CD14-positive monocyte (primary cell): Measurements from ENCODE around the gene ATL1. TPM values are rescaled to one million over a fixed set of nuclear protein-coding genes. Genes with fewer than 3 reads are reported as not detected.

ENCODE experiments used
- DNase-seq, 3 donors: peaks; one replicate each; pipeline ENCODE4 v3.0.0-alpha.2; 2011 to 2022
- H2AFZ ChIP-seq: 2 replicates; pipeline ENCODE4 v1.6.0; 2012; ENCODE audit warnings: mild to moderate bottlenecking, low read depth, low read length, inconsistent platforms; ENCODE audit not compliant: insufficient read depth, poor library complexity, severe bottlenecking
- H3K27ac ChIP-seq, 2 donors: 1 replicate in 1 of 2; 2 replicates in 1 of 2; pipeline ENCODE4 v1.5.1; 2012 to 2013; ENCODE audit warnings: low read length in 2 of 2, control low read depth in 1 of 2, inconsistent platforms in 1 of 2, low read depth in 1 of 2, mild to moderate bottlenecking in 1 of 2
- H3K27me3 ChIP-seq, 2 donors: one replicate each; pipeline versions ENCODE4 v1.6.0 to v1.6.1; 2011 to 2013; ENCODE audit warnings: low read length in 2 of 2; ENCODE audit not compliant: control insufficient read depth in 2 of 2, insufficient read depth in 2 of 2
- H3K36me3 ChIP-seq, 2 donors: replicated peaks in 1 of 2; 1 replicate in 1 of 2; 2 replicates in 1 of 2; pipeline versions ENCODE4 v1.5.1 to v1.6.1; 2012 to 2013; ENCODE audit warnings: low read length in 2 of 2, control low read depth in 1 of 2, inconsistent platforms in 1 of 2, mild to moderate bottlenecking in 1 of 2; ENCODE audit not compliant: insufficient read depth in 2 of 2, control insufficient read depth in 1 of 2
- H3K4me1 ChIP-seq, 2 donors: 1 replicate in 1 of 2; 2 replicates in 1 of 2; pipeline versions ENCODE4 v1.5.1 to v1.6.1; 2012 to 2013; ENCODE audit warnings: low read length in 2 of 2, control low read depth in 1 of 2, inconsistent platforms in 1 of 2, mild to moderate bottlenecking in 1 of 2, moderate library complexity in 1 of 2; ENCODE audit not compliant: insufficient read depth in 2 of 2, control insufficient read depth in 1 of 2
- H3K4me2 ChIP-seq: replicated peaks from 2 replicates; pipeline ENCODE3; 2012; ENCODE audit warnings: low read length, moderate library complexity, mild to moderate bottlenecking; ENCODE audit not compliant: poor library complexity, severe bottlenecking; ENCODE audit errors: extremely low read depth
- H3K4me3 ChIP-seq, 3 experiments: fragments of 200-600 bp in 1 of 3; sonication (generic) in 1 of 3; replicated peaks in 1 of 3; 1 replicate in 2 of 3; 2 replicates in 1 of 3; pipeline ENCODE4 v1.5.1; 2011 to 2013; ENCODE audit warnings: low read length in 3 of 3, mild to moderate bottlenecking in 3 of 3, control low read depth in 2 of 3, low read depth in 2 of 3, inconsistent platforms in 1 of 3, moderate library complexity in 1 of 3
- H3K79me2 ChIP-seq: 2 replicates; pipeline ENCODE4 v1.6.0; 2012; ENCODE audit warnings: mild to moderate bottlenecking, control low read depth, inconsistent platforms, low read length, moderate library complexity; ENCODE audit not compliant: insufficient read depth
- H3K9ac ChIP-seq: 2 replicates; pipeline ENCODE4 v1.6.0; 2017; ENCODE audit warnings: low read length, mild to moderate bottlenecking; ENCODE audit not compliant: insufficient read depth, poor library complexity, severe bottlenecking
- H3K9me3 ChIP-seq, 2 donors: replicated peaks in 1 of 2; 1 replicate in 1 of 2; 2 replicates in 1 of 2; pipeline versions ENCODE4 v1.5.1 to v1.6.1; 2012 to 2013; ENCODE audit warnings: low read length in 2 of 2, control low read depth in 1 of 2; ENCODE audit not compliant: control insufficient read depth in 1 of 2, insufficient read depth in 1 of 2
- H4K20me1 ChIP-seq: 2 replicates; pipeline ENCODE4 v1.6.0; 2012; ENCODE audit warnings: mild to moderate bottlenecking, low read length, control low read depth, moderate library complexity; ENCODE audit not compliant: insufficient read depth
- H3K27ac Mint-ChIP-seq, 7 donors: one replicate each; pipeline ENCODE4 v1.8.0; 2020; ENCODE audit warnings: mild to moderate bottlenecking in 7 of 7, mixed read lengths in 7 of 7, moderate library complexity in 6 of 7, inconsistent platforms in 2 of 7
- H3K27me3 Mint-ChIP-seq, 3 donors: one replicate each; pipeline ENCODE4 v1.8.0; 2021 to 2022; ENCODE audit warnings: low read depth in 3 of 3, mild to moderate bottlenecking in 3 of 3, mixed read lengths in 3 of 3, moderate library complexity in 3 of 3, inconsistent platforms in 1 of 3
- H3K36me3 Mint-ChIP-seq, 2 donors: one replicate each; pipeline ENCODE4 v1.8.0; 2020; ENCODE audit warnings: mixed read lengths in 2 of 2, inconsistent platforms in 1 of 2, mild to moderate bottlenecking in 1 of 2
- H3K4me1 Mint-ChIP-seq: one replicate; pipeline ENCODE4 v1.8.0; 2020; ENCODE audit warnings: mild to moderate bottlenecking, mixed read lengths
- H3K4me3 Mint-ChIP-seq, 2 donors: one replicate each; pipeline ENCODE4 v1.8.0; 2020; ENCODE audit warnings: mild to moderate bottlenecking in 2 of 2, mixed read lengths in 2 of 2, moderate library complexity in 1 of 2
- H3K9me3 Mint-ChIP-seq, 7 donors: one replicate each; pipeline ENCODE4 v1.8.0; 2020 to 2022; ENCODE audit warnings: mixed read lengths in 7 of 7, mild to moderate bottlenecking in 6 of 7, moderate library complexity in 6 of 7, inconsistent platforms in 2 of 7
- CTCF ChIP-seq: fragments of 200-600 bp; IDR thresholded peaks from one replicate; pipeline ENCODE4 v1.8.0; 2022; ENCODE audit warnings: antibody characterized with exemption, mild to moderate bottlenecking
- WGBS: methylation state at CpG from one replicate; pipeline ENCODE4 v1.1.5; 2013; ENCODE audit warnings: missing lambda C conversion rate; ENCODE audit not compliant: insufficient coverage; 5-methylcytosine and 5-hydroxymethylcytosine counted together
- intact Hi-C, 2 donors: fragments of 100-400 bp; cut with micrococcal nuclease; formaldehyde crosslinking; loops; one replicate each; pipeline versions ENCODE4 v1.15.0 to v1.15.1; 2023
- polyA plus RNA-seq, 3 donors: library from polyadenylated mRNA; depleted of rRNA in 1 of 3; unstranded in 2 of 3; stranded (reverse) in 1 of 3; fragments of 300-500 nt in 2 of 3; fragments of >200 nt in 1 of 3; fragmentation: Illumina TruSeq in 2 of 3; gene quantifications; 1 replicate in 2 of 3; 2 replicates in 1 of 3; pipeline ENCODE4 v1.2.3, GENCODE V29; 2012 to 2021

ATL1 gene
- polyA plus RNA-seq, 3 donors = 0.36 to 1.1 (median 0.99) TPM

DNA sequence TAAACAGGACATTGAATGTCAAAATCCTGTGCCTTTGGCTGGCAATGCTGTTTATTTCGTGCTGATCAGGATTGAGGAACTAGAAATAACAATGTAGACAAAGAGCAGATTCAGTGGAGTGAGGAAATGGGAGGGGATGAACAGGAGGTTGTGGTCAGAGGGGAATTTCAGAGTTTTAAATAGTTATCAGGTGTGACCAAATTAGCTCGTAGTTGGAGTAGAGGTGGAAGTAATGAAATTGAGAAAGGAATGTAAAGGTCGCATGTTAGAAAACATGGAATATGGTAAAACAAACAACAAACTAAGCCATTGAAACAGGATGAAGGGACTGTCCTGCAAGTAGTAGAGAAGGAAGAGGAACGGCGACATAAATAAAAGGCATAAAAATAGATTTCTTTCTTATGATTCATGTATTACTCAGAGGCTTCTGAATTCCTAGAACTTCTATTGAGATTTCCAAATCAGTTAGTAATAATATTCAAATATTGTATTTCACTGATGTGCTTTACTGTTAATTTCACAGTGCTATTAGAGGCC, 117.7 kb downstream of the ATL1 start:
- Mint-ChIP-seq H3K9me3 (peaks cover 0 to 2% (median 0%) of the 10 kb centered on the region in 7 donors), H3K4me3 (peak overlapping the region; percentile 56 to 86), H3K27ac (peak overlapping the region; percentile 45 to 93 (median 68)), H3K27me3 (peaks cover 0 to 2% (median 2%) of the 10 kb centered on the region in 3 donors), H3K36me3 (no peaks in the 10 kb centered on the region), H3K4me1 (peaks cover 22% of the 10 kb centered on the region)
- Histone ChIP-seq H2AFZ (peak overlapping the region; percentile 14), H3K4me1 (peaks cover 20 to 25% of the 10 kb centered on the region in 2 donors), H3K79me2 (no peaks in the 10 kb centered on the region), H3K9ac (no peak overlapping the region), H3K27ac (peak overlapping the region in 1 of 2 donors; percentile 66), H3K36me3 (no peaks in the 10 kb centered on the region), H3K4me3 (peak overlapping the region in 2 of 3 experiments; percentile 16 to 60), H4K20me1 (no peaks in the 10 kb centered on the region), H3K9me3 (no peaks in the 10 kb centered on the region), H3K4me2 (peak overlapping the region; percentile 64), H3K27me3 (no peaks in the 10 kb centered on the region)
- intact Hi-C loops = no loop called here
- 0% methylated on average over 1 of the region's 5 CpGs for WGBS
- TF ChIP-seq CTCF = no peak
- DNase-seq = peak; percentile 18 to 82 (median 49)

- H3K27ac ChIP-seq = peak overlapping the region in 1 of 2 donors; percentile 66
- Mint-ChIP-seq H3K9me3 (peaks cover 0 to 4% (median 0%) of the 10 kb centered on the region in 7 donors), H3K27me3 (peaks cover 0 to 2% (median 2%) of the 10 kb centered on the region in 3 donors), H3K4me1 (peaks cover 22% of the 10 kb centered on the region), H3K4me3 (peak overlapping the region in 1 of 2 donors; percentile 58), H3K36me3 (no peaks in the 10 kb centered on the region), H3K27ac (peak overlapping the region in 5 of 7 donors; percentile 28 to 78 (median 59))
- DNase-seq = no peak
- TF ChIP-seq CTCF = no peak
- 89% methylated on average over 1 of the region's 5 CpGs for WGBS
- H3K27me3 ChIP-seq = no peaks in the 10 kb centered on the region
- no peaks in the 10 kb centered on the region for H4K20me1 ChIP-seq
- no peak overlapping the region for H3K9ac ChIP-seq
- no peak overlapping the region for H2AFZ ChIP-seq
- H3K9me3 ChIP-seq = no peaks in the 10 kb centered on the region
- peak overlapping the region in 1 of 3 experiments; percentile 60 for H3K4me3 ChIP-seq
- H3K36me3 ChIP-seq = no peaks in the 10 kb centered on the region
- intact Hi-C loops = no loop called here
- peaks cover 20 to 25% of the 10 kb centered on the region in 2 donors for H3K4me1 ChIP-seq
- no peaks in the 10 kb centered on the region for H3K79me2 ChIP-seq
- peak overlapping the region; percentile 64 for H3K4me2 ChIP-seq
Measured at GRCh38 chr14:50678163-50678562, 118.2 kb downstream of the ATL1 start.
